Measurements from ENCODE around the gene CALD1.

Gene CALD1

DNA sequence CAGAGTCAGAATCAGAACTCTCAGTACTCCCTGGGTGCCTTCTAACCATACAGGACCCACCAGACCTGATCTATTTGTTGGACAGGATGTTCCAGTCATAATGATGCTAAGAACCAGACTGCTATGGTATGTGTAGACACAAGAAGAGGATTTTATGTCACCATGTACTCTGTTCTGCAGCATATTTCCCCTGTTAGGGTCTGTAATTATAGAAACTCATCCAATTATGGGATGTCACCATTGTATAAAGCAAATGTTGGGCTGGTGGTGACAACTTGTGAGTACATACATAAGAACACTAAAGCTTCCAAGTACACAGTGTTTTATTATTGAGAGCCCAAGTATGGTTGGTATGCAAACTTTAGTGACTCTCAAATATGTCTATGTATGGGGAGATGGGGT lies 139.8 kb downstream of the CALD1 start:
- Histone ChIP-seq H3K18ac (ENCODE audit: low read length) (no peak overlapping the region), H3K14ac (ENCODE audit: low read length) (no peak overlapping the region), H3K27ac (ENCODE audit: low read depth, low read length) (no peak overlapping the region), H3K4ac (ENCODE audit: low read depth, low read length) (no peak overlapping the region), H2BK12ac (ENCODE audit: low read length) (no peak overlapping the region), H3K4me2 (ENCODE audit: low read length) (no peak overlapping the region), H4K91ac (ENCODE audit: low read depth, low read length) (no peak overlapping the region), H3K4me3 (ENCODE audit: low read depth, low read length) (no peak overlapping the region), H4K8ac (ENCODE audit: low read depth, low read length) (no peak overlapping the region), H3K27me3 (ENCODE audit: insufficient read depth, low read length) (no peaks in the 10 kb centered on the region), H3K79me1 (ENCODE audit: low read length) (no peaks in the 10 kb centered on the region), H2BK120ac (ENCODE audit: insufficient read depth, low read length, poor library complexity) (no peak overlapping the region), H3K36me3 (ENCODE audit: control insufficient read depth in 1 of 2, insufficient read depth in 2 of 2, low read length in 2 of 2) (peaks cover 10 to 21% of the 10 kb centered on the region in 2 experiments), H3K79me2 (ENCODE audit: control insufficient read depth, insufficient read depth, low read length, poor library complexity) (no peaks in the 10 kb centered on the region), H2BK5ac (ENCODE audit: low read depth, low read length, poor library complexity) (no peak overlapping the region), H2AK5ac (ENCODE audit: low read length) (no peak overlapping the region), H3K23ac (ENCODE audit: low read length) (no peak overlapping the region), H2AFZ (ENCODE audit: insufficient read depth, low read length, poor library complexity) (no peak overlapping the region), H4K12ac (ENCODE audit: low read depth, low read length) (no peak overlapping the region), H3K9me3 (ENCODE audit: insufficient read depth, low read depth, low read length) (no peaks in the 10 kb centered on the region), H3K4me1 (ENCODE audit: control insufficient read depth in 1 of 2, insufficient read depth in 2 of 2, low read length in 2 of 2) (peaks cover 4 to 8% of the 10 kb centered on the region in 2 experiments), H3K9ac (ENCODE audit: low read length) (no peak overlapping the region)
- DNase-seq: peak in 1 of 2 donors; percentile 64

GRCh38 chr7:134920026-134920753 lies 140.8 kb downstream of the CALD1 start:
- no peak overlapping the region for H3K18ac ChIP-seq (ENCODE audit: low read length)
- H2BK120ac ChIP-seq (ENCODE audit: insufficient read depth, low read length, poor library complexity): no peak overlapping the region
- H3K36me3 ChIP-seq (ENCODE audit: control insufficient read depth in 1 of 2, insufficient read depth in 2 of 2, low read length in 2 of 2): peaks cover 7 to 14% of the 10 kb centered on the region in 2 experiments
- no peak overlapping the region for H2AFZ ChIP-seq (ENCODE audit: insufficient read depth, low read length, poor library complexity)
- no peak overlapping the region for H4K8ac ChIP-seq (ENCODE audit: low read depth, low read length)
- H3K27me3 ChIP-seq (ENCODE audit: insufficient read depth, low read length): no peaks in the 10 kb centered on the region
- H2BK12ac ChIP-seq (ENCODE audit: low read length): no peak overlapping the region
- no CpG with 5 or more reads among the region's 2 CpGs for WGBS (ENCODE audit: extremely low coverage, insufficient coverage, insufficient read length)
- H3K4me1 ChIP-seq (ENCODE audit: control insufficient read depth in 1 of 2, insufficient read depth in 2 of 2, low read length in 2 of 2): peaks cover 4 to 8% of the 10 kb centered on the region in 2 experiments
- peak in 1 of 2 donors; percentile 81 for DNase-seq
- no peak overlapping the region for H3K4ac ChIP-seq (ENCODE audit: low read depth, low read length)
- no peak overlapping the region for H3K27ac ChIP-seq (ENCODE audit: low read depth, low read length)
- no peaks in the 10 kb centered on the region for H3K79me2 ChIP-seq (ENCODE audit: control insufficient read depth, insufficient read depth, low read length, poor library complexity)
- no peak overlapping the region for H2AK5ac ChIP-seq (ENCODE audit: low read length)
- H2BK5ac ChIP-seq (ENCODE audit: low read depth, low read length, poor library complexity): no peak overlapping the region
- H3K4me3 ChIP-seq (ENCODE audit: low read depth, low read length): no peak overlapping the region
- no peak overlapping the region for H3K4me2 ChIP-seq (ENCODE audit: low read length)
- H3K23ac ChIP-seq (ENCODE audit: low read length): no peak overlapping the region
- no peak overlapping the region for H3K14ac ChIP-seq (ENCODE audit: low read length)
- no peak overlapping the region for H4K12ac ChIP-seq (ENCODE audit: low read depth, low read length)
- no peaks in the 10 kb centered on the region for H3K79me1 ChIP-seq (ENCODE audit: low read length)
- H3K9ac ChIP-seq (ENCODE audit: low read length): no peak overlapping the region
- H3K9me3 ChIP-seq (ENCODE audit: insufficient read depth, low read depth, low read length): no peaks in the 10 kb centered on the region
- no peak overlapping the region for H4K91ac ChIP-seq (ENCODE audit: low read depth, low read length)

- Histone ChIP-seq H4K91ac (ENCODE audit: low read depth, low read length) (no peak overlapping the region), H2BK5ac (ENCODE audit: low read depth, low read length, poor library complexity) (no peak overlapping the region), H3K9ac (ENCODE audit: low read length) (no peak overlapping the region), H2BK120ac (ENCODE audit: insufficient read depth, low read length, poor library complexity) (no peak overlapping the region), H3K23ac (ENCODE audit: low read length) (no peak overlapping the region), H4K8ac (ENCODE audit: low read depth, low read length) (no peak overlapping the region), H3K4me2 (ENCODE audit: low read length) (no peak overlapping the region), H3K27me3 (ENCODE audit: insufficient read depth, low read length) (no peaks in the 10 kb centered on the region), H3K79me2 (ENCODE audit: control insufficient read depth, insufficient read depth, low read length, poor library complexity) (no peaks in the 10 kb centered on the region), H2BK12ac (ENCODE audit: low read length) (no peak overlapping the region), H3K9me3 (ENCODE audit: insufficient read depth, low read depth, low read length) (no peaks in the 10 kb centered on the region), H3K27ac (ENCODE audit: low read depth, low read length) (no peak overlapping the region), H3K36me3 (ENCODE audit: control insufficient read depth in 1 of 2, insufficient read depth in 2 of 2, low read length in 2 of 2) (peaks cover 5 to 10% of the 10 kb centered on the region in 2 experiments), H3K4me1 (ENCODE audit: control insufficient read depth in 1 of 2, insufficient read depth in 2 of 2, low read length in 2 of 2) (peaks cover 4 to 8% of the 10 kb centered on the region in 2 experiments), H3K18ac (ENCODE audit: low read length) (no peak overlapping the region), H3K4me3 (ENCODE audit: low read depth, low read length) (no peak overlapping the region), H2AFZ (ENCODE audit: insufficient read depth, low read length, poor library complexity) (no peak overlapping the region), H3K14ac (ENCODE audit: low read length) (no peak overlapping the region), H4K12ac (ENCODE audit: low read depth, low read length) (no peak overlapping the region), H2AK5ac (ENCODE audit: low read length) (no peak overlapping the region), H3K79me1 (ENCODE audit: low read length) (no peaks in the 10 kb centered on the region), H3K4ac (ENCODE audit: low read depth, low read length) (peak overlapping the region; percentile 75)
- DNase-seq: no peak
- WGBS (ENCODE audit: extremely low coverage, insufficient coverage, insufficient read length): no CpG with 5 or more reads among the region's 5 CpGs
These were observed 143.6 kb downstream of the CALD1 start for GRCh38 chr7:134922720-134923704.

- H2BK5ac ChIP-seq (ENCODE audit: low read depth, low read length, poor library complexity): no peak overlapping the region
- WGBS (ENCODE audit: extremely low coverage, insufficient coverage, insufficient read length): no CpG with 5 or more reads among the region's 5 CpGs
- no peak overlapping the region for H3K14ac ChIP-seq (ENCODE audit: low read length)
- no peaks in the 10 kb centered on the region for H3K4me1 ChIP-seq (ENCODE audit: control insufficient read depth in 1 of 2, insufficient read depth in 2 of 2, low read length in 2 of 2)
- H2BK12ac ChIP-seq (ENCODE audit: low read length): no peak overlapping the region
- peaks cover 10 to 14% of the 10 kb centered on the region in 2 experiments for H3K36me3 ChIP-seq (ENCODE audit: control insufficient read depth in 1 of 2, insufficient read depth in 2 of 2, low read length in 2 of 2)
- H4K91ac ChIP-seq (ENCODE audit: low read depth, low read length): no peak overlapping the region
- DNase-seq: no peak
- no peak overlapping the region for H3K18ac ChIP-seq (ENCODE audit: low read length)
- H3K9me3 ChIP-seq (ENCODE audit: insufficient read depth, low read depth, low read length): no peaks in the 10 kb centered on the region
- no peak overlapping the region for H4K12ac ChIP-seq (ENCODE audit: low read depth, low read length)
- no peak overlapping the region for H4K8ac ChIP-seq (ENCODE audit: low read depth, low read length)
- no peak overlapping the region for H2BK120ac ChIP-seq (ENCODE audit: insufficient read depth, low read length, poor library complexity)
- no peaks in the 10 kb centered on the region for H3K79me2 ChIP-seq (ENCODE audit: control insufficient read depth, insufficient read depth, low read length, poor library complexity)
- H3K4me2 ChIP-seq (ENCODE audit: low read length): no peak overlapping the region
- no peak overlapping the region for H3K27ac ChIP-seq (ENCODE audit: low read depth, low read length)
- no peak overlapping the region for H2AFZ ChIP-seq (ENCODE audit: insufficient read depth, low read length, poor library complexity)
- H3K9ac ChIP-seq (ENCODE audit: low read length): no peak overlapping the region
- H3K79me1 ChIP-seq (ENCODE audit: low read length): no peaks in the 10 kb centered on the region
- H2AK5ac ChIP-seq (ENCODE audit: low read length): no peak overlapping the region
- no peak overlapping the region for H3K4ac ChIP-seq (ENCODE audit: low read depth, low read length)
- H3K27me3 ChIP-seq (ENCODE audit: insufficient read depth, low read length): no peaks in the 10 kb centered on the region
- H3K23ac ChIP-seq (ENCODE audit: low read length): no peak overlapping the region
- H3K4me3 ChIP-seq (ENCODE audit: low read depth, low read length): no peak overlapping the region
These were observed 146.3 kb downstream of the CALD1 start for GRCh38 chr7:134925766-134926165.
